ENCODE data around the gene SORBS2.

DNA sequence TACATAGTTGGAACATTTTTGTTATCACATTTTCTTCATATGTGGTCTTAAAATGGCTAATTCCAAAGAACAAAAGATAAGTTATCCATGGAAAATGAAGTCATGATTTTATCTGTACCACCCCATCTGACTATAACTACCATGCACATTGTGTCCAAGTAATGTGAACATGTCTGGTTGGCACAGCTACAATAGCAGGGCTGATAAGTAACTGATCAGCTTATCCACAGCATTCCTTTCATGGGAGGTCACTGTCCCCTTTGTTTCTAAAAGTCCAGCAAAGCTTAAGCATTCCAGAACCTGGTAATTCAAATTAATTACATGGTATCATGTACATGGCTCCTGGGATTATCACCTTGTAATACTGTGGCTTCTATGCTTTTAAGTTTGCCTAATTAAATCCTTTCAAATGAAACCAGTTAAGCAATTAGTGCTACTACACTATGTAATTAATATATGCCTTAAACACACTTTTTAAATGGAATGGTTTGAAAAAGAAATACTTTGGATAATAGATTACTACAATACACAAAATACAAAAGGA lies 21.1 kb upstream of the SORBS2 start:
- TF ChIP-seq ZNF8 (CRISPR knock-in tag; IDR thresholded peaks at IDR 0.05) (no peak), TCF4 (CRISPR knock-in tag; IDR thresholded peaks at IDR 0.05; ENCODE audit: borderline replicate concordance) (no peak), ZFP30 (CRISPR knock-in tag; IDR thresholded peaks at IDR 0.05) (no peak), TOX (CRISPR knock-in tag; IDR thresholded peaks at IDR 0.05; ENCODE audit: borderline replicate concordance) (no peak), ARNTL (CRISPR knock-in tag; IDR thresholded peaks at IDR 0.05; ENCODE audit: borderline replicate concordance, low read depth) (no peak), CREB5 (CRISPR knock-in tag; IDR thresholded peaks at IDR 0.05; ENCODE audit: low read depth) (peak; percentile 78), SNAI2 (CRISPR knock-in tag; IDR thresholded peaks at IDR 0.05) (no peak)
- TF ChIP-seq, protein P1, sequence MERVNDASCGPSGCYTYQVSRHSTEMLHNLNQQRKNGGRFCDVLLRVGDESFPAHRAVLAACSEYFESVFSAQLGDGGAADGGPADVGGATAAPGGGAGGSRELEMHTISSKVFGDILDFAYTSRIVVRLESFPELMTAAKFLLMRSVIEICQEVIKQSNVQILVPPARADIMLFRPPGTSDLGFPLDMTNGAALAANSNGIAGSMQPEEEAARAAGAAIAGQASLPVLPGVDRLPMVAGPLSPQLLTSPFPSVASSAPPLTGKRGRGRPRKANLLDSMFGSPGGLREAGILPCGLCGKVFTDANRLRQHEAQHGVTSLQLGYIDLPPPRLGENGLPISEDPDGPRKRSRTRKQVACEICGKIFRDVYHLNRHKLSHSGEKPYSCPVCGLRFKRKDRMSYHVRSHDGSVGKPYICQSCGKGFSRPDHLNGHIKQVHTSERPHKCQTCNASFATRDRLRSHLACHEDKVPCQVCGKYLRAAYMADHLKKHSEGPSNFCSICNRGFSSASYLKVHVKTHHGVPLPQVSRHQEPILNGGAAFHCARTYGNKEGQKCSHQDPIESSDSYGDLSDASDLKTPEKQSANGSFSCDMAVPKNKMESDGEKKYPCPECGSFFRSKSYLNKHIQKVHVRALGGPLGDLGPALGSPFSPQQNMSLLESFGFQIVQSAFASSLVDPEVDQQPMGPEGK (CRISPR knock-in tag; IDR thresholded peaks at IDR 0.05; ENCODE audit: borderline replicate concordance): no peak

Measured in SK-N-SH treated with all-trans-retinoic acid at 6 μM for 48 hours (cell line).